Neural crest cell (in vitro differentiated cells): ENCODE data around the gene DDC. TPM values are rescaled to one million over a fixed set of nuclear protein-coding genes. Genes with fewer than 3 reads are reported as not detected.
"Not testable (repeated sequence)": the region's sequence is repeated elsewhere in the genome, so short reads cannot be mapped to it uniquely, and the experiment has no call there.

Experiments
- DNase-seq: peaks from one replicate; pipeline ENCODE4 v3.0.0; 2021; ENCODE audit warnings: low read depth, mixed read lengths, low spot score
- H3K27ac Mint-ChIP-seq: one replicate; pipeline ENCODE4 v1.8.0; 2021; ENCODE audit warnings: mild to moderate bottlenecking, mixed read lengths; ENCODE audit not compliant: unreplicated experiment
- H3K27me3 Mint-ChIP-seq: 2 replicates; pipeline ENCODE4 v1.8.0; 2021; ENCODE audit warnings: low read depth, mild to moderate bottlenecking, mixed read lengths
- H3K36me3 Mint-ChIP-seq: 2 replicates; pipeline ENCODE4 v1.8.0; 2021; ENCODE audit warnings: low read depth, mild to moderate bottlenecking, mixed read lengths
- H3K4me1 Mint-ChIP-seq: 2 replicates; pipeline ENCODE4 v1.8.0; 2021; ENCODE audit warnings: mixed read lengths
- H3K4me3 Mint-ChIP-seq: one replicate; pipeline ENCODE4 v1.8.0; 2021; ENCODE audit warnings: mild to moderate bottlenecking, mixed read lengths
- H3K9me3 Mint-ChIP-seq: 2 replicates; pipeline ENCODE4 v1.8.0; 2021; ENCODE audit warnings: mixed read lengths
- total RNA-seq: library from RNA; stranded (reverse); gene quantifications from 2 replicates; pipeline ENCODE4 v1.2.1, GENCODE V29; 2021
- TF ChIP-seq, protein P1 (sequence below): fragments of 200-600 bp; sonication (generic); conservative IDR thresholded peaks from 2 replicates; pipeline ENCODE4 v1.5.0; 2021; ENCODE audit warnings: antibody characterized with exemption, mild to moderate bottlenecking

Gene DDC
- total RNA-seq, 1 donor from 2014 or later, result 1.0 TPM

DNA sequence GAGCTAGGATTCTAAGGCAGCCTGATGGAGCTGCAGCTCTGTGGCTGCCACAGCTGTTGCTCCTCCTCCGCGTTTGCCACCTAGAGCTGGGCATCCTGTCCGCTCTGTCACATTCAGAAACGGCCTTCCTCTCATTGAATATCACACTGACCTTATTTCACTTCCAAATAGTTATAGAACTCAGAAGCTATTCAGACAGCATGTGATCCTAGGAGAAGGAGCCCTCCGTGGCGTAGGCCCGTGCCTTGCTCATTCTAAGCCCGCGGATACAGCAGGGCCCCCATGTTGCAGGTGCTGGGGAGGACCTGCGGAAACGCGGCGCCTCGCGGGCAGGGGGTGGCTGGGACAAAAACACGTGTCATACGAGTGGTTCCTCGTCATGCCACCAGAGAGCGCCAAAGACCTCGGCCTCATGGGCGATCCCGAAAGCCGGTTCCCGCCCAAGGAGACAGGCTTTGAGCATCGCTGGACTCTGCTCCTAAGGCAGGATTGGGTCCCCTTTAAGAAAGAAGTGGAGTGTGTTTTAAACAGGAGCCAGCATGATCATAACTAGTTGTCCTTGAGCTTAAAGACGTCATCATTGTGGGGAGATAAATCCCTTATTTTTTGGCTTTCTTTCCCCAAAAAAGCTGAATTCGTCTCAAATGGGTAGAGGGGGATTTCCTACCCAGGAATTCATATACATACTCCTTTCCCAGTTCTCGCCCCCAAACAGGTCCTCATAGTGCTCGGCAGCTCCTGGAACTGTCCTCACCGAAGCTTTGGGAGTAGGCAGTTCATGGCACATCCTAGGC, 97.2 kb downstream of the DDC start:
- no peak overlapping the region for H3K27ac Mint-ChIP-seq
- no peaks in the 10 kb centered on the region for H3K9me3 Mint-ChIP-seq
- TF ChIP-seq, protein P1, sequence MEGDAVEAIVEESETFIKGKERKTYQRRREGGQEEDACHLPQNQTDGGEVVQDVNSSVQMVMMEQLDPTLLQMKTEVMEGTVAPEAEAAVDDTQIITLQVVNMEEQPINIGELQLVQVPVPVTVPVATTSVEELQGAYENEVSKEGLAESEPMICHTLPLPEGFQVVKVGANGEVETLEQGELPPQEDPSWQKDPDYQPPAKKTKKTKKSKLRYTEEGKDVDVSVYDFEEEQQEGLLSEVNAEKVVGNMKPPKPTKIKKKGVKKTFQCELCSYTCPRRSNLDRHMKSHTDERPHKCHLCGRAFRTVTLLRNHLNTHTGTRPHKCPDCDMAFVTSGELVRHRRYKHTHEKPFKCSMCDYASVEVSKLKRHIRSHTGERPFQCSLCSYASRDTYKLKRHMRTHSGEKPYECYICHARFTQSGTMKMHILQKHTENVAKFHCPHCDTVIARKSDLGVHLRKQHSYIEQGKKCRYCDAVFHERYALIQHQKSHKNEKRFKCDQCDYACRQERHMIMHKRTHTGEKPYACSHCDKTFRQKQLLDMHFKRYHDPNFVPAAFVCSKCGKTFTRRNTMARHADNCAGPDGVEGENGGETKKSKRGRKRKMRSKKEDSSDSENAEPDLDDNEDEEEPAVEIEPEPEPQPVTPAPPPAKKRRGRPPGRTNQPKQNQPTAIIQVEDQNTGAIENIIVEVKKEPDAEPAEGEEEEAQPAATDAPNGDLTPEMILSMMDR, result peak; percentile 95
- no peaks in the 10 kb centered on the region for H3K36me3 Mint-ChIP-seq
- H3K4me3 Mint-ChIP-seq, result no peak overlapping the region
- DNase-seq, result peak; percentile 80
- H3K27me3 Mint-ChIP-seq, result no peaks in the 10 kb centered on the region
- H3K4me1 Mint-ChIP-seq, result peaks cover 5% of the 10 kb centered on the region

DNA sequence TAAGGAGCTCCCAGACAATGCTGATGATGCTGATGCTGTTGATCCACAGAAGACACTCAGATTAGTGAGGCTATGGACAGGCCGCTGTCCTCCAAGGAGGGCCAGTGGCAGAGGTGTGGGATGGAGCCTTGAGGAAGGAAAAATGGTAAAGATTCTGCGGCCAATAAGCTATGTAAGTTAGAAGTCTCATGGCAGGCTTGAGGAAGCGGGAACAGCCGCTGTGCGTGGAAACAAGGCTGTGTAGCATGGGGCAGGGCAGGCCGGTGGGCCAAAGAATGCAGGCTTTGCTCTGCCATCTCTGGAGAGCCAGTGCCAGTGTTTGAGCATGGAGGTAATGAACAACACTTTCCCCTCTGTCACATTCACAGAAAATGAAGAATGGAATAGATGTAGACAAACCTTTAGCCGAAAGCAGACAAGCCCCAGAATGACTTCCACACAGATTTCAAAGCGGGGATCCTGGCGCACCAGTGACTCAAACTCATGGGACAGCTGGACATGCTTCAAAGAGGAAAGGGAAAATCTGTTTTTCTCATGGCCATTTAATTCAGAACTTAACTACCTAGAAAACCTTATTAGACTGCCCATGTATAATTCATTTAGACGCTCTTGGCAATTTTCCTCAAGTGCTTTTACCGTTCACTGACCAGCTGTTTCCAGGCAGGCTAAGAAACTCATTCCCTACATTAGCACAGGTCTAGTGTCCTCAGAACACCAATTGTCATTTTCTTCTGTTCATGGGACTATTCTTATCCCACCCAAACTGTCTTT, 98.2 kb downstream of the DDC start:
- H3K4me3 Mint-ChIP-seq, result no peak overlapping the region
- peaks cover 2% of the 10 kb centered on the region for H3K9me3 Mint-ChIP-seq
- no peaks in the 10 kb centered on the region for H3K27me3 Mint-ChIP-seq
- no peaks in the 10 kb centered on the region for H3K36me3 Mint-ChIP-seq
- H3K4me1 Mint-ChIP-seq, result peaks cover 5% of the 10 kb centered on the region
- no peak for DNase-seq
- H3K27ac Mint-ChIP-seq, result no peak overlapping the region
- TF ChIP-seq, protein P1, result no peak

DNA sequence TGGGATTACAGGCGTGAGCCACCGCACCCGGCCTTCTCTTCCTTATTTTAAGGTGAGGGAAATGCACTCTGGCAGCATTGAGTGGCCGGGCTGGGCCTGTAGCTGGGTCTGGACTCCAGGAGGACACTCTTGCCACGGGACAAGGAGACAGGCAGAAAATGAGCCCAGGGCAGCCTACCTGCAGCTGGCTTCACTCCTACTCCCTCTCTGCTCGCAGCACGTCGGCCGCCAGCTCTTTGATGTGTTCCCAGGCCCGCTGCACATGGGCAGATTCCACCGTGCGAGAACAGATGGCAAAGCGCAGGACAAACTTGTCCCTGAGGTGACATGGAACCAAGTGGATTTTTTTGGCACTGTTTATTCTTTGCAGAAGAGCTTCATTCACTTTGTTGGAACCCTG, 102.2 kb downstream of the DDC start:
- TF ChIP-seq, protein P1, result no peak
- H3K4me1 Mint-ChIP-seq, result peaks cover 3% of the 10 kb centered on the region

DNA sequence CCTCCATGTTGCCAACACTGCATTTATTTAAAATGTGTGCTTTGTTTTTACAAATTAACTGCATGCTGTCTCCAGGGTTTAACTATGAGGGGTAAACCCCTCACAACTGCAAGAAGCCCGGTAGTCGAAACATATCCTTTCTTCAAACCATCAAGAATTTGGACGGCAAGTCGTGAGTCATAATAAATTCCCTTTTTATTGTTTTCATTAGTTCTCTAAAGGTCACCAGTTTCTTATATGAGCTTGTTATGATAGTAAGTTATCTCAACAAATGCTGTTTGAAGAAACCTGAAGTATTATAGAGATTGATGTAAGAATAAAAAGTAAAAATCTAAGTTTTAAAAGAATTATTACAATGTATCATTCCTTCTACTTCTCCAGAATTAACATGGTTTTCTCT, 102.8 kb downstream of the DDC start:
- no peak overlapping the region for H3K27ac Mint-ChIP-seq
- no peaks in the 10 kb centered on the region for H3K4me1 Mint-ChIP-seq
- peaks cover 5% of the 10 kb centered on the region for H3K9me3 Mint-ChIP-seq
- no peaks in the 10 kb centered on the region for H3K36me3 Mint-ChIP-seq
- H3K27me3 Mint-ChIP-seq, result no peaks in the 10 kb centered on the region
- no peak overlapping the region for H3K4me3 Mint-ChIP-seq
- TF ChIP-seq, protein P1, result no peak
- no peak for DNase-seq

More for the DNA sequence above, 102.2 kb downstream of the DDC start:
- no peak overlapping the region for H3K4me3 Mint-ChIP-seq
- no peaks in the 10 kb centered on the region for H3K36me3 Mint-ChIP-seq
- no peak for DNase-seq
- no peak overlapping the region for H3K27ac Mint-ChIP-seq
- H3K27me3 Mint-ChIP-seq, result no peaks in the 10 kb centered on the region
- peaks cover 5% of the 10 kb centered on the region for H3K9me3 Mint-ChIP-seq

DNA sequence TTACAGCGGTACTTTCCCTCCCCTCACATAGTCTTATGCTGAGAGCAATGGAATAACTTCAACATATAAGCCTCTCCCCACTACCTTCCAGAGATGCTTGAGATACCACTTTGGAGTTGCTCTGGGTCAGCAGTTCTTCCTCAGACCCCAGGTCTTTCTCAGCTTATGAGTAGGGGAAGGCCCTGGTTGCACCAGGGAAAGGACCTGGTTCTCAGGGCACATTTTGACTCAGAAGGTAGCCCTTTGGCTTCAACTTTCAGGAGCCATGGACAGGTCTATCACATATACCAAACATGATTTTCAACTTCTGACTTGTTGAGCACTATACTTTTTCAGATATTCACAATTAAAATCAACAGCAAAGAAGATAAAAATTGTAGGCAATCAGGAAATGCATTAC, 103.5 kb downstream of the DDC start:
- Mint-ChIP-seq H3K36me3 (no peaks in the 10 kb centered on the region), H3K27me3 (peaks cover 2% of the 10 kb centered on the region), H3K4me1 (no peaks in the 10 kb centered on the region), H3K4me3 (no peak overlapping the region), H3K27ac (no peak overlapping the region), H3K9me3 (peaks cover 5% of the 10 kb centered on the region)
- TF ChIP-seq, protein P1, result no peak
- DNase-seq, result no peak

DNA sequence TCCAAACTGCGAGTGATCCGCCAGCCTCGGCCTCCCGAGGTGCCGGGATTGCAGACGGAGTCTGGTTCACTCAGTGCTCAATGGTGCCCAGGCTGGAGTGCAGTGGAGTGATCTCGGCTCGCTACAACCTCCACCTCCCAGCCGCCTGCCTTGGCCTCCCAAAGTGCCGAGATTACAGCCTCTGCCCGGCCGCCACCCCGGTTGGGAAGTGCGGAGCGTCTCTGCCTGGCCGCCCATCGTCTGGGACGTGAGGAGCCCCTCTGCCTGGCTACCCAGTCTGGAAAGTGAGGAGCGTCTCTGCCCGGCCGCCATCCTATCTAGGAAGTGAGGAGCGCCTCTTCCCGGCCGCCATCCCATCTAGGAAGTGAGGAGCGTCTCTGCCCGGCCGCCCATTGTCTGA, 106.0 kb downstream of the DDC start:
- H3K4me3 Mint-ChIP-seq, H3K36me3 Mint-ChIP-seq, H3K4me1 Mint-ChIP-seq, H3K9me3 Mint-ChIP-seq, DNase-seq, H3K27ac Mint-ChIP-seq: not testable (repeated sequence)
- peaks cover 21% of the 10 kb centered on the region for H3K27me3 Mint-ChIP-seq

DNA sequence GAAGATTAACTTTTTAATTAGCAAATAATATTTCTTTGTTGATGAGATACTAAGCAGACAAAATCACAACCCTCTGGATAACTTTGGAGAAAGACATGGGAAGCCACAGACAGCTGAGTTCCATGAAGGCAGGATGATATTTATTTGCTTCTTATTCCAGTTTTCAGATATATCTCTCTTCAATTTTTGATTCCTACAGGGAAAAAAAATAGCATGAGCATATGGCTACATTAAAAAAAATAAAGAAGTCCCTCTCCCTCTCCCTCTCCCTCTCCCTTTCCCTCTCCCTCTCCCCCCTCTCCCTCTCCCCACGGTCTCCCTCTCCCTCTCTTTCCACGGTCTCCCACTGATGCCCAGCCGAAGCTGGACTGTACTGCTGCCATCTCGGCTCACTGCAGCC, 106.6 kb downstream of the DDC start:
- H3K36me3 Mint-ChIP-seq, H3K27ac Mint-ChIP-seq, H3K4me3 Mint-ChIP-seq, DNase-seq, H3K9me3 Mint-ChIP-seq, H3K4me1 Mint-ChIP-seq: not testable (repeated sequence)
- peaks cover 24% of the 10 kb centered on the region for H3K27me3 Mint-ChIP-seq
